ENCODE measurements around the gene LATS1. TPM values are rescaled to one million over a fixed set of nuclear protein-coding genes. Genes with fewer than 3 reads are reported as not detected.

LATS1 gene
- total RNA-seq, result 10 to 100 TPM; 21.0 to 25.8 (median 24.3) TPM

GRCh38 chr6:149717588-149718458, at the start of gene LATS1:
TSS of gene LATS1 (minus strand) at chr6:149718101. CDS start at chr6:149702126, 15,975 bp downstream.
- H3K9me3 ChIP-seq, result no peaks in the 10 kb centered on the region
- H3K27ac ChIP-seq, result peak within 1 kb of the TSS; percentile 93 to 100 (median 98)
- peaks cover 3 to 46% (median 12%) of the 10 kb centered on the region in 4 donors for H3K4me1 ChIP-seq
- H3K4me3 ChIP-seq, result peak within 1 kb of the TSS; percentile 70 to 99 (median 98)
- no peaks in the 10 kb centered on the region for H3K27me3 ChIP-seq
- 0% methylated on average over 42 to 48 of the region's 82 CpGs for WGBS, 2 donors
- DNase-seq (ENCODE audit: low spot score in 2 of 2), result peak; percentile 76 to 84
- H3K36me3 ChIP-seq, result peaks cover 0 to 7% (median 0%) of the 10 kb centered on the region in 3 donors
- TF ChIP-seq EP300 (IDR thresholded peaks at IDR 0.05) (peak in 1 of 2 donors; percentile 94), POLR2A (IDR thresholded peaks at IDR 0.05) (peak; percentile 19 to 72)
- TF ChIP-seq, protein P1, sequence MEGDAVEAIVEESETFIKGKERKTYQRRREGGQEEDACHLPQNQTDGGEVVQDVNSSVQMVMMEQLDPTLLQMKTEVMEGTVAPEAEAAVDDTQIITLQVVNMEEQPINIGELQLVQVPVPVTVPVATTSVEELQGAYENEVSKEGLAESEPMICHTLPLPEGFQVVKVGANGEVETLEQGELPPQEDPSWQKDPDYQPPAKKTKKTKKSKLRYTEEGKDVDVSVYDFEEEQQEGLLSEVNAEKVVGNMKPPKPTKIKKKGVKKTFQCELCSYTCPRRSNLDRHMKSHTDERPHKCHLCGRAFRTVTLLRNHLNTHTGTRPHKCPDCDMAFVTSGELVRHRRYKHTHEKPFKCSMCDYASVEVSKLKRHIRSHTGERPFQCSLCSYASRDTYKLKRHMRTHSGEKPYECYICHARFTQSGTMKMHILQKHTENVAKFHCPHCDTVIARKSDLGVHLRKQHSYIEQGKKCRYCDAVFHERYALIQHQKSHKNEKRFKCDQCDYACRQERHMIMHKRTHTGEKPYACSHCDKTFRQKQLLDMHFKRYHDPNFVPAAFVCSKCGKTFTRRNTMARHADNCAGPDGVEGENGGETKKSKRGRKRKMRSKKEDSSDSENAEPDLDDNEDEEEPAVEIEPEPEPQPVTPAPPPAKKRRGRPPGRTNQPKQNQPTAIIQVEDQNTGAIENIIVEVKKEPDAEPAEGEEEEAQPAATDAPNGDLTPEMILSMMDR (IDR thresholded peaks at IDR 0.05), result peak in 2 of 5 experiments; percentile 15 to 39

DNA sequence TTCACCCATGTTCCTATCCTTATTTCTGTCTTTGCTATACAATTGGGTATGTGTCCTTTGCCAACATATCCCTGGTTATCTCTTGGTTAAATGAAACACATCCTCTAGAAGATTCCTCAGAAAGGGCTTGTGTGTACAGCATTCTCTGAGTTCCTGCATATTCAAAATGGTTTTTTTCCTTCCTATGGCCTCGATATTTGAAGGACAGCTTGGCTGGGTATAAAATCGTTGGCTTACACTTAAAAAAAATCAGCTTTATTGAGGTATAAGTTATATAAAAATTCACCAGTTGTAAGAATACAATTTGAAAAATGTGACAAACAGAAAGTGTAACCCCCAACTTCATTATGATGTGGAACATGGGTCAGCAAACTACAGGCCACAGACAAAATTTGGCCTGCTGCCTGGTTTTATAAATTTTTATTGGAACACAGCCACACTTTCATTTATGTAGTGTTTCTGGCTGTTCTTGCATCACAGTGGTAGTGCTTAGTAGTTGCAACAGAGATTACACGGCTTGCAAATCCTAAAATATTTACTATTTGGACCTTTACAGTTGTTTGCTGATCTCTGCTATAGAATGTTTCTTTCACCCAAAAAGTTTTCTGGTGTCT, 48.4 kb upstream of the LATS1 start:
- no peaks in the 10 kb centered on the region for H3K27me3 ChIP-seq
- TF ChIP-seq, protein P1 (IDR thresholded peaks at IDR 0.05), result no peak
- TF ChIP-seq POLR2A (IDR thresholded peaks at IDR 0.05) (no peak), EP300 (IDR thresholded peaks at IDR 0.05) (no peak)
- H3K4me3 ChIP-seq, result no peak overlapping the region
- H3K9me3 ChIP-seq, result peaks cover 0 to 12% (median 4%) of the 10 kb centered on the region in 4 donors
- no peak overlapping the region for H3K27ac ChIP-seq
- DNase-seq (ENCODE audit: low spot score in 2 of 2), result no peak
- peaks cover 0 to 35% (median 0%) of the 10 kb centered on the region in 3 donors for H3K36me3 ChIP-seq
- WGBS, 2 donors, result 36 to 65% methylated on average over 3 of the region's 3 CpGs
- H3K4me1 ChIP-seq, result peaks cover 0 to 12% (median 0%) of the 10 kb centered on the region in 4 donors

GRCh38 chr6:149763866-149764265, 46.0 kb upstream of the LATS1 start:
- peaks cover 0 to 12% (median 4%) of the 10 kb centered on the region in 4 donors for H3K9me3 ChIP-seq
- no peak overlapping the region for H3K4me3 ChIP-seq
- H3K4me1 ChIP-seq, result peaks cover 0 to 12% (median 0%) of the 10 kb centered on the region in 4 donors
- no peaks in the 10 kb centered on the region for H3K27me3 ChIP-seq
- DNase-seq (ENCODE audit: low spot score in 2 of 2), result no peak
- peaks cover 0 to 46% (median 0%) of the 10 kb centered on the region in 3 donors for H3K36me3 ChIP-seq
- H3K27ac ChIP-seq, result no peak overlapping the region
- TF ChIP-seq EP300 (IDR thresholded peaks at IDR 0.05) (no peak), POLR2A (IDR thresholded peaks at IDR 0.05) (no peak)
- TF ChIP-seq, protein P1 (IDR thresholded peaks at IDR 0.05), result no peak

DNA sequence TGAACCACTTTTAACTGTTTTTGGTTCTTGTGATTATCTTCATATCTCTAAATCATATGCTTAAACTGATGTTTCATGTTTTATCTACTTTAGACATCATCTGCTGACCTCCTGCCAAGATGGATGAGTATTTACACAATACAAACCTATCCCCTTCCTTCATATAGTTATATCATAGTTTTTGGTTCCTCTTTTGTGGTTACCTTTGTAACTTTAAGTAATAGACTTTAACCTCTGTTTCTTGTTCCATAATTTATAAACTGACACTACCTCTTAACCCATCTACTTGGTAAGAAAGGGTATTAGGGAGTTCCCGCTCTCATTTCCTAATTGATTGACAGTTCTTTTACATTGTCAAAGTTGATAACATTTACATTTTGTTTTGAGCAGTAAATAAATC, 43.5 kb upstream of the LATS1 start:
- Histone ChIP-seq H3K36me3 (peaks cover 0 to 29% (median 0%) of the 10 kb centered on the region in 3 donors), H3K27me3 (no peaks in the 10 kb centered on the region)

More for the DNA sequence above, 43.5 kb upstream of the LATS1 start:
- H3K4me3 ChIP-seq, result no peak overlapping the region
- WGBS, 2 donors, result 80 to 86% methylated on average over 1 of the region's 1 CpG
- H3K9me3 ChIP-seq, result peaks cover 0 to 9% (median 3%) of the 10 kb centered on the region in 4 donors
- peaks cover 0 to 16% (median 3%) of the 10 kb centered on the region in 4 donors for H3K4me1 ChIP-seq
- no peak overlapping the region for H3K27ac ChIP-seq
- TF ChIP-seq, protein P1 (IDR thresholded peaks at IDR 0.05), result no peak
- no peak for TF ChIP-seq POLR2A (IDR thresholded peaks at IDR 0.05)
- TF ChIP-seq EP300 (IDR thresholded peaks at IDR 0.05), result no peak
- DNase-seq (ENCODE audit: low spot score in 2 of 2), result no peak
